GM12874 (cell line): ENCODE measurements around the gene CTSO.

ENCODE experiments used
- TF ChIP-seq, protein P1 (sequence below): IDR thresholded peaks from 2 replicates; pipeline ENCODE4 v1.5.1; 2011; ENCODE audit warnings: low read depth, mild to moderate bottlenecking, control low read depth, low read length, moderate library complexity; ENCODE audit not compliant: insufficient read depth

Gene CTSO

GRCh38 chr4:155941820-155942219 is 11.8 kb downstream of the CTSO start:
- TF ChIP-seq, protein P1, sequence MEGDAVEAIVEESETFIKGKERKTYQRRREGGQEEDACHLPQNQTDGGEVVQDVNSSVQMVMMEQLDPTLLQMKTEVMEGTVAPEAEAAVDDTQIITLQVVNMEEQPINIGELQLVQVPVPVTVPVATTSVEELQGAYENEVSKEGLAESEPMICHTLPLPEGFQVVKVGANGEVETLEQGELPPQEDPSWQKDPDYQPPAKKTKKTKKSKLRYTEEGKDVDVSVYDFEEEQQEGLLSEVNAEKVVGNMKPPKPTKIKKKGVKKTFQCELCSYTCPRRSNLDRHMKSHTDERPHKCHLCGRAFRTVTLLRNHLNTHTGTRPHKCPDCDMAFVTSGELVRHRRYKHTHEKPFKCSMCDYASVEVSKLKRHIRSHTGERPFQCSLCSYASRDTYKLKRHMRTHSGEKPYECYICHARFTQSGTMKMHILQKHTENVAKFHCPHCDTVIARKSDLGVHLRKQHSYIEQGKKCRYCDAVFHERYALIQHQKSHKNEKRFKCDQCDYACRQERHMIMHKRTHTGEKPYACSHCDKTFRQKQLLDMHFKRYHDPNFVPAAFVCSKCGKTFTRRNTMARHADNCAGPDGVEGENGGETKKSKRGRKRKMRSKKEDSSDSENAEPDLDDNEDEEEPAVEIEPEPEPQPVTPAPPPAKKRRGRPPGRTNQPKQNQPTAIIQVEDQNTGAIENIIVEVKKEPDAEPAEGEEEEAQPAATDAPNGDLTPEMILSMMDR = no peak

DNA sequence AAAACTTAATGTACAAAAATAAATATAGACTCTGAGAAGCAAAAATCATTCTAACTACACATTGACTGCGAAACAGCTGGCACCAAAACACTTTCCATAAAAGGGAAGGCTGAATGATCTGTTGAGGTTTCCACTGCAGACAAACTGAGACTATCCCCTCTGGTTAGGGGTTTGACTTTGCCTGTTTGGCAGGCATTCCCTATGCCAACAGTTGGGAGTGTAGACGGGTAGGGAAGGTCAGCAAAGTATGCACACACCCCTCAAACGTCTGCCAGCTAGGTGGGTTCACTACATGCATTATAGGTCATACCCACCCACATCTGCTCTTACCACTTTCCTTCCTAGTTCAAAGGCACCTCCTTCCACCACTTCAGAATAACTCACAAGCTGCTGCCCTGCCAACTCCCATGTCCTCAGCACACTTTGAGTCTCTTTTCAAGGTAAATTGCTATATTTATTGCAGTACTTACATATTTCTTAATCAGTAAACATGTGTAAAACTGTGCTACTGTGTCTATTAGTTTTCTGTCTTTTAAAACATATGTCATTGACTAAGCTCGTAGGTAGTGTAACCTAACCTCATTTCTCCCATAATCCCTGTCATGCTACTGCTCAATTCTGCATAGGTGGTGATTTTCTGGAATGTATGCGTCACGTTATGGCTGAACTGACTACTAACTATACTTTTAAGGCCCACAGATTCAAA is 12.4 kb downstream of the CTSO start:
- TF ChIP-seq, protein P1 = no peak

DNA sequence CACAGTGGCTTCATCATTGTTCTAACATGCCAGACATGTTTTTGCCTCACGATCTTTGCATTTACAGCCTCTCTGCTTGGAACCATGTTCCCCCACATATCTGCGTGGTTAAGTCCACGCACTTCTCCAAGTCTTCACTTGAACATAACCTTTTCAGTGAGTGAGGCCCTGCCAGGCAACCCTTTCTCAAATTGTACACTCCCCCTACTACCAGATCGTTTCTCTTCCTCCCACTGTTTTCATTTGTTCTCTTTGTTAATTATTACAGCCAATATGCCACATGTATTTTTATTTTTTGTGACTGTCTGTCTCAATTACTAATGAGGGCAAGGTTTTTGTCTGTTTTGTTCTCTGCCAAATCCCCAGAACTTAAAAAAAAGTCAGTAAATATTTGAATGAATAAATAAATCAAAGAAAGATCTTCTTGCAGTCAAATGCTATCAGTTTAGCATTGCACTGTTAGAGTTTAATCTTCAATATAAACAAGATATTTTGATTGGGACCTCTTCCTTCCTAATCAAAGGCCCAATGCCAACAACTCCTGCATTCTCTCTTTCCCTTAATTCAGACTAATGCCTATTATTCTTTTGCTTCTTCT is 18.2 kb downstream of the CTSO start:
- TF ChIP-seq, protein P1 = no peak

DNA sequence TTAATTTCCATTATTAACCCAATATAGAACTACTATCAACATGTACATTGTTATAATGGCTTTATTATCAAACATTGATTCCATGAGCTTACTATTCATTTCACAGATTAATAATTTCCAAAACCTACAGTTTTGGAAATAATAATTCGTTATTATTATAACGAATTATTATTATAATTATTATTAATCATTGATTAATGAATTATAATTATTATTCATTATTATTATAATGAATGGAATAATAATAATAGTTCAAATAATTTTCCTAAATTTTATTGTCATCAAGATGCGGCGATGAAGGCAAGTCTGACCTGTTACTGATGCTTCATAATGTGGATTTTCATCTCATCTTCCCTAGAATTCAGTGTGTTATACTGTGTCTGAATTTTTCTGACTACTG is 22.0 kb downstream of the CTSO start:
- TF ChIP-seq, protein P1 = no peak

DNA sequence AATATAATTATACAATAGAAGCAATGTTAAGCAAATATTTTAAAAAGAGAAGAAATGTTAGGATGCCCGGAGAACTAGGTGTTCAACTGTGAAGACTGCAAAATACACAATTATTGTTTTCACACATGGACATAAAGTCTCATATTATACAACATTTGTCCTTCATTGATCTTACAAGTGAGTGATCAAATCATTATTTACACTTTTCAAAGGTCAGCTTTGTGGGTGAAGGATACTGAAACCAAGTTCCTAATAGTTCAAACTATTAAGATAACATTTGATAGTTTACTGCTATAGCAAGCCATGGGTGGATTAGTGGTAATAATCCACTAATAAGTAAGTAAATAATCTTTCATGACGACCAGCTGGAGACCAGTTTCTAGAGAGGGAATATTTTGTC is 23.3 kb downstream of the CTSO start:
- TF ChIP-seq, protein P1 = no peak

- TF ChIP-seq, protein P1 = no peak
These were observed 23.8 kb downstream of the CTSO start for GRCh38 chr4:155929833-155930232.

DNA sequence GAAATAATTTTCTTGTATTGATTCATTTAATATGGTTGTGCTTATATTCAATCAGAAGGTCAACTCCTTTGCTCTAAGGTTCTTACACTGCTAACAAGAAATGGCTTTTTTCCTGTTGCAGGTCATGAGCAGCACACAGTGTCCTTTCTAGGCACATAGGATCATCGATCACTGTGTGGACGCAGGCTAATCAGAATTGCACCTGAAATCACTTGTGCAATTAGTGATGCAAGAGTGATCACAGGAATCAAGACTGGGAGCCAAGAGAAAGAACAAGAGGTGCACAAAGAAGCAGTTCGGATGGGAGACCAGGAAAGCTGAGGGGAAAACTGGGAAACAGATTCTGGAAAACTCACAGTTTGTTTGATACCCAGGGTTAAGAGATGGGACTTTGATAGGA is 29.0 kb downstream of the CTSO start:
- TF ChIP-seq, protein P1 = no peak
